ENCODE measurements around the gene IZUMO2. TPM values are rescaled to one million over a fixed set of nuclear protein-coding genes. Genes with fewer than 3 reads are reported as not detected.

IZUMO2 gene
- total and polyA plus RNA-seq, 2 experiments from 2014 or later = not detected

DNA sequence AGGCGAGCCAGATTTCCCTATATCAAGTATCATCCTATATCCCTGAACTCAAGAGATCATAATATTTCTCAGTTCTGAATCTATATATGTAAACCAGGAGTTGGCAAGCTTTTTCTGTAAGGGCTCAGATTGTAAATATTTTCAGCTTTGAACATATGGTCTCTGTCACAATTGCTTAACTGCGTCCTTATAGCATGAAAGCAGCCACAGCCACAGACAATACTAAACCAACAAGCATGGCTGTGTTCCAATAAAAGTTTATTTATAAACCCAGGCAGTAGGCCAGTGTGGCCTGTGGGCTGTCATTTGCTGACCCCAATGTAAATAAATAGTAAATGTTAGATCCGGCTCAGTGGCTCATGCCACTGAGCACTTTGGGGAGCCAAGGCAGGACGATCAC lies 28.1 kb upstream of the IZUMO2 start:
- WGBS, 2 experiments (ENCODE audit: low coverage in 1 of 2, low lambda C conversion rate in 2 of 2, missing lambda C conversion rate in 2 of 2) = 1 to 3% methylated on average over 4 of the region's 4 CpGs
- no peak for DNase-seq
- no peak for TF ChIP-seq EZH2 (IDR thresholded peaks at IDR 0.05; ENCODE audit: insufficient read depth, poor library complexity, severe bottlenecking)

DNA sequence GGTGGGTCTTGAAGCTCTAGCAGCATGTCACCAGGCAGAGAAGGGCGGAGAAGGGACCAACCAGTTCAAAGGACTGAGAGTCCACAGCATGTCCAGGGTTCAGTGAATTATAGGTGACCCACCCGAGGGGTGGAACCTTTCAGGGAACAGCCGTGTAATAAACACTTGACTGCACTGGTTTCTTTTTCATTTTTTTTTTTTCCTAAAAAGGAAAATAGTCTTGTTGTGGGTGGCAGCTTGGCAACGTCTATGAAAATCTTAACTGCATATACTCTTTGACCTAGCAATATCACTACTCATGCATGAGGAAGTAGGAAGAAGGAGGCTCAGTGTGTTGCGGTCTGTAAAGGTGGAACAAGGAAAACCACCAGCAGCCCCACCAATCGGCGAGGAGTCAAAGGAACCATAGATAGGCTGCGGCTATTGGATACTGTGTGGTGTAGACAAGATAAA lies 27.4 kb upstream of the IZUMO2 start:
- Histone ChIP-seq H3K36me3 (ENCODE audit: low read depth) (no peaks in the 10 kb centered on the region), H2AFZ (no peak overlapping the region), H3K9me2 (ENCODE audit: insufficient read depth) (no peaks in the 10 kb centered on the region), H3K4me3 (no peak overlapping the region), H3K9ac (no peak overlapping the region), H3K27ac (no peak overlapping the region), H3K79me2 (ENCODE audit: insufficient read depth) (no peaks in the 10 kb centered on the region), H3K4me1 (ENCODE audit: insufficient read depth) (no peaks in the 10 kb centered on the region), H4K20me1 (ENCODE audit: insufficient read depth) (no peaks in the 10 kb centered on the region), H3F3A (ENCODE audit: insufficient read depth) (no peaks in the 10 kb centered on the region), H3K9me3 (ENCODE audit: low read depth) (no peaks in the 10 kb centered on the region), H3K27me3 (replicated peaks; ENCODE audit: insufficient read depth) (no peaks in the 10 kb centered on the region), H3K4me2 (ENCODE audit: unreplicated experiment) (no peak overlapping the region)
- DNase-seq = no peak
- in situ Hi-C loops (cut with MboI) = no loop called here
- WGBS, 2 experiments (ENCODE audit: low coverage in 1 of 2, low lambda C conversion rate in 2 of 2, missing lambda C conversion rate in 2 of 2) = 47 to 48% methylated on average over 8 of the region's 8 CpGs
- TF ChIP-seq EZH2 (IDR thresholded peaks at IDR 0.05; ENCODE audit: insufficient read depth, poor library complexity, severe bottlenecking) (no peak), EZH2phosphoT487 (IDR thresholded peaks at IDR 0.05; ENCODE audit: insufficient read depth, low read depth) (no peak)

More for the DNA sequence above, 28.1 kb upstream of the IZUMO2 start:
- no peaks in the 10 kb centered on the region for H3K79me2 ChIP-seq (ENCODE audit: insufficient read depth)
- H3K27ac ChIP-seq = no peak overlapping the region
- no peak overlapping the region for H2AFZ ChIP-seq
- no peak overlapping the region for H3K4me2 ChIP-seq (ENCODE audit: unreplicated experiment)
- in situ Hi-C loops (cut with MboI) = no loop called here
- H3K9me2 ChIP-seq (ENCODE audit: insufficient read depth) = no peaks in the 10 kb centered on the region
- no peaks in the 10 kb centered on the region for H3F3A ChIP-seq (ENCODE audit: insufficient read depth)
- H3K9ac ChIP-seq = no peak overlapping the region
- H3K4me3 ChIP-seq = no peak overlapping the region
- no peaks in the 10 kb centered on the region for H3K36me3 ChIP-seq (ENCODE audit: low read depth)
- no peaks in the 10 kb centered on the region for H3K27me3 ChIP-seq (replicated peaks; ENCODE audit: insufficient read depth)
- no peaks in the 10 kb centered on the region for H3K9me3 ChIP-seq (ENCODE audit: low read depth)
- no peaks in the 10 kb centered on the region for H4K20me1 ChIP-seq (ENCODE audit: insufficient read depth)
- no peaks in the 10 kb centered on the region for H3K4me1 ChIP-seq (ENCODE audit: insufficient read depth)

DNA sequence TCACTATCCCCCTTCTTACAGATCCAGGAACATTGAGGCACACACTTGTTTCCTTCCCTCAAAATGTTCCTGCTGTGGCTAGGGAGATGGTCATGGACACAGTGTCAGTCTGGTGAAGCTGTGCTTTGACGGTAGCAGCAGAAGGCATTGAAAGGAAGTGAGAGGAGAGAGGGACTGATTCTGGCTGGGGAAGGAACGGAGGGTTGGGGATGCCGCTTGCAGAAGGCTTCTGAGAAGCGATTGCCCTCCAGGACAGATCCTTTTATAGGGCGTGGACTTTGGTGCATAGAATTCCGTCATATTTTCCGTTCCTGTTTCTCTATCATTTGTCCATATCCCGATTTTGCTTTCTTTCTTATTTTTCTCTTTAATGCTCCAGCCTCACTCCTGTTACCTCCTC lies 26.2 kb upstream of the IZUMO2 start:
- no peak for DNase-seq
- H3K27ac ChIP-seq = no peak overlapping the region
- in situ Hi-C loops (cut with MboI) = no loop called here
- no peaks in the 10 kb centered on the region for H3F3A ChIP-seq (ENCODE audit: insufficient read depth)
- H3K4me1 ChIP-seq (ENCODE audit: insufficient read depth) = no peaks in the 10 kb centered on the region
- no peak overlapping the region for H3K9ac ChIP-seq
- H3K36me3 ChIP-seq (ENCODE audit: low read depth) = no peaks in the 10 kb centered on the region
- no peaks in the 10 kb centered on the region for H3K27me3 ChIP-seq (replicated peaks; ENCODE audit: insufficient read depth)
- H3K79me2 ChIP-seq (ENCODE audit: insufficient read depth) = no peaks in the 10 kb centered on the region
- 30 to 32% methylated on average over 8 of the region's 8 CpGs for WGBS, 2 experiments (ENCODE audit: low coverage in 1 of 2, low lambda C conversion rate in 2 of 2, missing lambda C conversion rate in 2 of 2)
- H3K4me3 ChIP-seq = no peak overlapping the region
- H3K9me2 ChIP-seq (ENCODE audit: insufficient read depth) = no peaks in the 10 kb centered on the region
- no peak overlapping the region for H2AFZ ChIP-seq
- no peak overlapping the region for H3K4me2 ChIP-seq (ENCODE audit: unreplicated experiment)
- TF ChIP-seq EZH2phosphoT487 (IDR thresholded peaks at IDR 0.05; ENCODE audit: insufficient read depth, low read depth) = no peak
- TF ChIP-seq EZH2 (IDR thresholded peaks at IDR 0.05; ENCODE audit: insufficient read depth, poor library complexity, severe bottlenecking) = no peak
- H3K9me3 ChIP-seq (ENCODE audit: low read depth) = no peaks in the 10 kb centered on the region
- no peaks in the 10 kb centered on the region for H4K20me1 ChIP-seq (ENCODE audit: insufficient read depth)

DNA sequence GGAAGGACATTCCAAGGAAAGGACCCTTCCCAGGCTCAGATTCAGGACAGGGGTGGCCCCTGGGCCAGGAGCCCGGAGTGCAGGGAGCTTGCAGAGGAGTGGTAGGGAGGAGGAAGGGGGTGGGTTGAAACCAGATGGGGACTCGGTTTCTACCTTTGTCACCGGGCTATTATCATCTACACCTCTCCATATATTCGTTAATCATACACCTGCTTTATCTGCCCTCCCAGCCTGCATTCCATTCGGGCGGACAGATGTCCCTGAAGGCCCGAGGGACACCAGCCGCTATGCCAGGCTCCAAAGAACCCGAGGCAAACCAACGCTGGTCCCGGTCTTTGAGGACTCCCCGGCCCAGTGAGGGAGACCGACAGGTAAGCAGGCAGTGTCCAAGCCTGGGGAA lies 24.9 kb upstream of the IZUMO2 start:
- no peaks in the 10 kb centered on the region for H3K9me3 ChIP-seq (ENCODE audit: low read depth)
- no peak overlapping the region for H3K4me2 ChIP-seq (ENCODE audit: unreplicated experiment)
- 43 to 47% methylated on average over 13 of the region's 13 CpGs for WGBS, 2 experiments (ENCODE audit: low coverage in 1 of 2, low lambda C conversion rate in 2 of 2, missing lambda C conversion rate in 2 of 2)
- H3K4me1 ChIP-seq (ENCODE audit: insufficient read depth) = no peaks in the 10 kb centered on the region
- no peak overlapping the region for H3K4me3 ChIP-seq
- H3K36me3 ChIP-seq (ENCODE audit: low read depth) = no peaks in the 10 kb centered on the region
- no peak for TF ChIP-seq EZH2 (IDR thresholded peaks at IDR 0.05; ENCODE audit: insufficient read depth, poor library complexity, severe bottlenecking)
- no peak for TF ChIP-seq EZH2phosphoT487 (IDR thresholded peaks at IDR 0.05; ENCODE audit: insufficient read depth, low read depth)
- in situ Hi-C loops (cut with MboI) = no loop called here
- H3F3A ChIP-seq (ENCODE audit: insufficient read depth) = no peaks in the 10 kb centered on the region
- no peaks in the 10 kb centered on the region for H4K20me1 ChIP-seq (ENCODE audit: insufficient read depth)
- no peaks in the 10 kb centered on the region for H3K79me2 ChIP-seq (ENCODE audit: insufficient read depth)
- no peak overlapping the region for H2AFZ ChIP-seq
- no peak for DNase-seq
- H3K9ac ChIP-seq = no peak overlapping the region
- no peaks in the 10 kb centered on the region for H3K27me3 ChIP-seq (replicated peaks; ENCODE audit: insufficient read depth)
- no peak overlapping the region for H3K27ac ChIP-seq
- no peaks in the 10 kb centered on the region for H3K9me2 ChIP-seq (ENCODE audit: insufficient read depth)

DNA sequence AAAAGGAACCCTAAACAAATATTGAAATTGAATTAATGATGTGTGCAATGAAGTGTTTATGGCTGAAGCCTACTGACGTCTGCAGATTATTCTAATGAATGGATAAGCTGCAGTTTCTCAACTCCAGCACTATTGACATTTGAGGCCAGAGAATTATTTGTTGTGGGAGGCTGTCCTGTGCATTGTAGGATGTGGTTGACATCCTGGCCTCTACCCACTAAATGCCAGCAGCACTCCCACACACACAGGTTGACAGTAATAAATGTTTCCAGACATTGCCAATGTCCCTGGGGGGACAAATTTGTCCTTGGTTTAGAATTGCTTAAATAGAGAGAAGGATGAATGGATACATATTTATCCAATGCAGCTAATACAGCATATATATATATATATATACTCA lies 21.1 kb upstream of the IZUMO2 start:
- no peak for TF ChIP-seq EZH2phosphoT487 (IDR thresholded peaks at IDR 0.05; ENCODE audit: insufficient read depth, low read depth)
- no peak for TF ChIP-seq EZH2 (IDR thresholded peaks at IDR 0.05; ENCODE audit: insufficient read depth, poor library complexity, severe bottlenecking)
- WGBS, 2 experiments (ENCODE audit: low coverage in 1 of 2, low lambda C conversion rate in 2 of 2, missing lambda C conversion rate in 2 of 2) = 0 to 5% methylated on average over 1 of the region's 1 CpG
- Histone ChIP-seq H3K9me2 (ENCODE audit: insufficient read depth) (no peaks in the 10 kb centered on the region), H4K20me1 (ENCODE audit: insufficient read depth) (no peaks in the 10 kb centered on the region), H3K4me1 (ENCODE audit: insufficient read depth) (no peaks in the 10 kb centered on the region), H3K9me3 (ENCODE audit: low read depth) (no peaks in the 10 kb centered on the region), H2AFZ (no peak overlapping the region), H3K9ac (no peak overlapping the region), H3K4me3 (no peak overlapping the region), H3K36me3 (ENCODE audit: low read depth) (no peaks in the 10 kb centered on the region), H3K4me2 (ENCODE audit: unreplicated experiment) (no peak overlapping the region), H3K27ac (no peak overlapping the region), H3K79me2 (ENCODE audit: insufficient read depth) (no peaks in the 10 kb centered on the region), H3K27me3 (replicated peaks; ENCODE audit: insufficient read depth) (no peaks in the 10 kb centered on the region), H3F3A (ENCODE audit: insufficient read depth) (no peaks in the 10 kb centered on the region)
- in situ Hi-C loops (cut with MboI) = no loop called here
- DNase-seq = no peak
